ENCODE data around the gene GPR33.
"Not testable (repeated sequence)": the region's sequence is repeated elsewhere in the genome, so short reads cannot be mapped to it uniquely, and the experiment has no call there.

GPR33 gene

DNA sequence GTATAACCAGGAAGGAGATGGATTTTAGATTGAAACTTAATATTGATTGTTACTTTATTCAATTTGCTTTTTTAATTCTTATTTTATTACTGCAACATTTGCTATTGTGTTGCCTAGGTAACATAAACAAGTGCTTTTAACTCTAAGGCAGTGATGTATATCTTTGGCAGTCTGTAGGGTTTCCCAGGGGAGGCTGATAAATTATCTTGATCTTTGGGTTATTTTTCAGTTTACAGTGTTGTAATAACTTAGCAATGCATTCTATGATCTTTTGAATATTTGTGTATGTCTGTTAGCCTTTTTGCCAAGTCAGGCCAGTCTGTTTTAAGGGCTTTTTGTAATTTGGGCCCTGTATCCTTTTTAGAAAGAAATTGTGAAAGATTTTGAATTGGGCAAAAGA is 22.7 kb downstream of the GPR33 start:
- TF ChIP-seq PAX5 (IDR thresholded peaks at IDR 0.05; ENCODE audit: insufficient read depth, low read length, severe bottlenecking) (no peak), POU2F2 (IDR thresholded peaks at IDR 0.05; ENCODE audit: low read depth, low read length) (no peak), TAF1 (IDR thresholded peaks at IDR 0.05; ENCODE audit: low read depth, low read length) (no peak), SPI1 (IDR thresholded peaks at IDR 0.05; ENCODE audit: low read depth, low read length) (no peak), POLR2AphosphoS5 (IDR thresholded peaks at IDR 0.05; ENCODE audit: low read depth, low read length) (no peak), POLR2A (IDR thresholded peaks at IDR 0.05; ENCODE audit: low read depth, low read length) (no peak)
- FAIRE-seq = no peak
- no peak for DNase-seq (ENCODE audit: insufficient read length, low spot score)

DNA sequence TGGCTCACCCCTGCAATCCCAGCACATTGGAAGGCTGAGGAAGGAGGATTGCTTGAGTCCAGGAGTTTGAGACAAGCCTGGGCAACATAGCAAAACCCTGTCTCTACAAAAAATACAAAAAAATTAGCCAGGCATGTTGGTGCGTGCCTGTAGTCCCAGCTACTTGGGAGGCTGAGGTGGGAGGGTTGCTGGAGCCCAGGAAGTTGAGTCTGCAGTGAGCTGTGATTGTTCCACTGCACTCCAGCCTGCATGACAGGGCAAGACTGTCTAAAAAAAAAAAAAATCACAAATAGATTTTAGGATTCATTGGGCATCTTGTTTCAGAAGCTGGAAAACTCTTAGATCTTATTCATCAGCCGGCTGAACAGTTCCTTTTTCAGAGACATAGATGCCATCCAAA is 25.4 kb downstream of the GPR33 start:
- FAIRE-seq; DNase-seq (ENCODE audit: insufficient read length, low spot score): not testable (repeated sequence)

DNA sequence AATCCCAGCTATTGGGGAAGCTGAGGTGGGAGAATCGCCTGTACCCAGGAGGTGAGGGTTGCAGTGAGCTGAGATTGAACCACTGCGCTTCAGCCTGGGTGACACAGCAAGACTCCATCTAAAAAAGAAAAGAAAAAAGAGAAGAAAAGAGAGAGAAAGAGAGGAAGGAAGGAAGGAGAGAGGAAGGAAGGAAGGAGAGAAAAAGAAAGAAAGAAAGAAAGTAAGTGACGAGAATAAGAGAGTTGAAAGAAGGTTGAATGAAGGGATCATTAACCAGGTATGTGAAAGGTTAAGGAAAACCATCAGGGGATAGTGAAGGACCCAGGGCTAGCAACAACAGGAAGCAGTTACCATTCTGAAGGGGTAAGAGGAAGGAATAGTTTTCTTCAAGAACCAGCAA is 26.3 kb downstream of the GPR33 start:
- TF ChIP-seq PAX5 (IDR thresholded peaks at IDR 0.05; ENCODE audit: insufficient read depth, low read length, severe bottlenecking) (no peak), SPI1 (IDR thresholded peaks at IDR 0.05; ENCODE audit: low read depth, low read length) (no peak), TAF1 (IDR thresholded peaks at IDR 0.05; ENCODE audit: low read depth, low read length) (no peak), POU2F2 (IDR thresholded peaks at IDR 0.05; ENCODE audit: low read depth, low read length) (no peak), POLR2AphosphoS5 (IDR thresholded peaks at IDR 0.05; ENCODE audit: low read depth, low read length) (no peak), POLR2A (IDR thresholded peaks at IDR 0.05; ENCODE audit: low read depth, low read length) (no peak)
- DNase-seq (ENCODE audit: insufficient read length, low spot score) = no peak
- no peak for FAIRE-seq

DNA sequence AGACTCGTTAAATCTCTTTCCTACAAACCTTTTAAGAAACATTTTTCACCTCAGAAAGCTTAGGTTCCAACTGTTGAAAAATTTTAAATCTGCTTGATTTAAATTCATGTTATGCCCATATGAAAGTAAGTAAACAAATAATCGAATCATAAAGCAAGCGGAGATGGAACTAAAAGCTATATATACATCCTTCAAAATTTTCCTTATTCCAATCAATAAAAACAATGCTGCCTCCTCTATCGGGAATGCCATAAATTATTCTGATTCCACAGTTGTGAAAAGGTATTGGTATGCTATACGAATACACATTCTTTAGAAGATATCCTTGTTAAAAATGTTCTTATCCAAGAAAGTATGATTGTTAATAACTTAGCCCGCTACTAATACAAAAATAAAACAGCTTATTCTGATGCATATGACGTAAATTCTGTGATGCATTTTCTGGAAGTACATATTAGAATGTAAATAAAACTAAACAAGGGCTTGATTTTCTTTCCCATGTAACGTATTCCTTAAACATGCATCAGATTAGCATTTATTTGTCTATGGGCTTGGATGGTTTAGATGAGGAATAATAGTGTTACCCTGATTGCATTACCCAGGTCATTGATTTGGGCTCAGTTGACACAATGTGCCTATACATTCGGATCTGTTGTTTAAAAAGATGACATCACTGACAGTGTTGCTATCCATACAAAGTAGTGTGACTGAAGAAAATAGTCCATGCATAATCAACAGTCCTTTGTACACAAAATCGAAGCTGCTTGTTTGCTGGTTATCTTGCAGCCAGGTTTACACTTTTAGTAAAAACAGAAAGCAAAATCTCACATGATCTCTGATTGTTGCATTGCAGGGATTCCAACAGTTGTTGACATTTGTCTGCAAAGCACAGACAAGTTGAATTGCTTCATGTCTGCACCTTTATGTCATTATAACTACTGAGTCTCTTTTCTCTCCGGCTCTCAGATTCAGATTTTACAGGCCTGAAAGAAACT is 29.9 kb downstream of the GPR33 start:
- TF ChIP-seq TAF1 (IDR thresholded peaks at IDR 0.05; ENCODE audit: low read depth, low read length) (no peak), PAX5 (IDR thresholded peaks at IDR 0.05; ENCODE audit: insufficient read depth, low read length, severe bottlenecking) (no peak), POLR2AphosphoS5 (IDR thresholded peaks at IDR 0.05; ENCODE audit: low read depth, low read length) (no peak), SPI1 (IDR thresholded peaks at IDR 0.05; ENCODE audit: low read depth, low read length) (no peak), POU2F2 (IDR thresholded peaks at IDR 0.05; ENCODE audit: low read depth, low read length) (no peak), POLR2A (IDR thresholded peaks at IDR 0.05; ENCODE audit: low read depth, low read length) (no peak)
- FAIRE-seq (peak; percentile 81), DNase-seq (ENCODE audit: insufficient read length, low spot score) (no peak)

GRCh38 chr14:31456841-31457664 is 30.8 kb downstream of the GPR33 start, which contains the start of gene DTD2:
Gene DTD2 (minus strand): TSS chr14:31457506. CDS start chr14:31457393, 113 bp downstream.
- DNase-seq (ENCODE audit: insufficient read length, low spot score) (peak; percentile 83), FAIRE-seq (peak; percentile 95)
- TF ChIP-seq POU2F2 (IDR thresholded peaks at IDR 0.05; ENCODE audit: low read depth, low read length) (0 out of 2 replicates have a peak, but pooled peaks have one; percentile 44), PAX5 (IDR thresholded peaks at IDR 0.05; ENCODE audit: insufficient read depth, low read length, severe bottlenecking) (no peak), POLR2A (IDR thresholded peaks at IDR 0.05; ENCODE audit: low read depth, low read length) (peak; percentile 89), TAF1 (IDR thresholded peaks at IDR 0.05; ENCODE audit: low read depth, low read length) (0 out of 2 replicates have a peak, but pooled peaks have one; percentile 59), POLR2AphosphoS5 (IDR thresholded peaks at IDR 0.05; ENCODE audit: low read depth, low read length) (peak; percentile 80), SPI1 (IDR thresholded peaks at IDR 0.05; ENCODE audit: low read depth, low read length) (no peak)

- FAIRE-seq (peak; percentile 41), DNase-seq (ENCODE audit: insufficient read length, low spot score) (no peak)
Observed at GRCh38 chr14:31449971-31450610, 37.7 kb downstream of the GPR33 start.

GRCh38 chr14:31449136-31449535 is 38.7 kb downstream of the GPR33 start:
- FAIRE-seq (no peak), DNase-seq (ENCODE audit: insufficient read length, low spot score) (no peak)
- TF ChIP-seq TAF1 (IDR thresholded peaks at IDR 0.05; ENCODE audit: low read depth, low read length) (no peak), POLR2AphosphoS5 (IDR thresholded peaks at IDR 0.05; ENCODE audit: low read depth, low read length) (no peak), POU2F2 (IDR thresholded peaks at IDR 0.05; ENCODE audit: low read depth, low read length) (no peak), PAX5 (IDR thresholded peaks at IDR 0.05; ENCODE audit: insufficient read depth, low read length, severe bottlenecking) (no peak), POLR2A (IDR thresholded peaks at IDR 0.05; ENCODE audit: low read depth, low read length) (no peak), SPI1 (IDR thresholded peaks at IDR 0.05; ENCODE audit: low read depth, low read length) (no peak)

More at GRCh38 chr14:31449971-31450610, 37.7 kb downstream of the GPR33 start:
- TF ChIP-seq POLR2AphosphoS5 (IDR thresholded peaks at IDR 0.05; ENCODE audit: low read depth, low read length) (no peak), POU2F2 (IDR thresholded peaks at IDR 0.05; ENCODE audit: low read depth, low read length) (no peak), PAX5 (IDR thresholded peaks at IDR 0.05; ENCODE audit: insufficient read depth, low read length, severe bottlenecking) (no peak), SPI1 (IDR thresholded peaks at IDR 0.05; ENCODE audit: low read depth, low read length) (no peak), TAF1 (IDR thresholded peaks at IDR 0.05; ENCODE audit: low read depth, low read length) (no peak), POLR2A (IDR thresholded peaks at IDR 0.05; ENCODE audit: low read depth, low read length) (no peak)

DNA sequence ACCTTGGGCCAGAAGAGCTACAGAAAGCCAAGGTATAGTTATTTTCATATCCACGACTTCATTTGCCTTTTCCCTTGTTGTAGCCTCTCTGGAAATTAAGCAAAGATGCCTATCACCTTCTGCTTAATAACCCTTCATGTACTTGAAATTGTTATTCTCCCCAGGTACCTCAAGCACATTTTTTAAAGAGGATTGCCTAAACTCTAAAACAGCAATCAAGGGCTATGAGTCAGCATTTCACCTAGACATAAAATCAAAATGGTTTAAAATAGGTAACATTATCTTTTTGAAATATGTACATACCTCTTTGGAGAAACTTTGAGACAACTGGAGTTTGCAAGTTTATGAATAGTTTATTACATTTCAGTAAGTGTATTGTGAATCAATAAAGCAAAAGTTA is 42.1 kb downstream of the GPR33 start:
- no peak for DNase-seq (ENCODE audit: insufficient read length, low spot score)
- TF ChIP-seq POLR2A (IDR thresholded peaks at IDR 0.05; ENCODE audit: low read depth, low read length) = no peak
- TF ChIP-seq POU2F2 (IDR thresholded peaks at IDR 0.05; ENCODE audit: low read depth, low read length) = no peak
- no peak for TF ChIP-seq SPI1 (IDR thresholded peaks at IDR 0.05; ENCODE audit: low read depth, low read length)
- TF ChIP-seq TAF1 (IDR thresholded peaks at IDR 0.05; ENCODE audit: low read depth, low read length) = no peak
- TF ChIP-seq POLR2AphosphoS5 (IDR thresholded peaks at IDR 0.05; ENCODE audit: low read depth, low read length) = no peak
- no peak for TF ChIP-seq PAX5 (IDR thresholded peaks at IDR 0.05; ENCODE audit: insufficient read depth, low read length, severe bottlenecking)
- no peak for FAIRE-seq

Measured in GM12891 (cell line).